SJCRH30 (cell line): ENCODE results near the gene ETS1. TPM values are rescaled to one million over a fixed set of nuclear protein-coding genes. Genes with fewer than 3 reads are reported as not detected.
"Not testable (repeated sequence)": the region's sequence is repeated elsewhere in the genome, so short reads cannot be mapped to it uniquely, and the experiment has no call there.

Experiments used
- DNase-seq, 2 experiments: peaks; one replicate each; pipeline ENCODE4 v3.0.0-alpha.2; 2015 to 2020
- H3K27ac ChIP-seq: fragments of 250-450 bp; sonication (Bioruptor Pico); 2 replicates; pipeline ENCODE4 v1.5.1; 2020; ENCODE audit warnings: mild to moderate bottlenecking, moderate library complexity
- H3K27me3 ChIP-seq: fragments of 250-450 bp; sonication (Bioruptor Pico); 2 replicates; pipeline ENCODE4 v1.5.1; 2020; ENCODE audit warnings: mild to moderate bottlenecking, moderate library complexity
- H3K36me3 ChIP-seq: fragments of 250-450 bp; sonication (Bioruptor Pico); 2 replicates; pipeline ENCODE4 v1.5.1; 2020; ENCODE audit warnings: mild to moderate bottlenecking, moderate library complexity
- H3K4me1 ChIP-seq: fragments of 250-450 bp; sonication (Bioruptor Pico); 2 replicates; pipeline ENCODE4 v1.5.1; 2020; ENCODE audit warnings: mild to moderate bottlenecking, moderate library complexity
- H3K4me3 ChIP-seq: fragments of 250-450 bp; sonication (Bioruptor Pico); 2 replicates; pipeline ENCODE4 v1.5.1; 2020; ENCODE audit warnings: mild to moderate bottlenecking, moderate library complexity
- H3K9me3 ChIP-seq: fragments of 250-450 bp; sonication (Bioruptor Pico); replicated peaks from 2 replicates; pipeline ENCODE4 v1.5.1; 2020; ENCODE audit warnings: mild to moderate bottlenecking, moderate library complexity
- total RNA-seq: library from RNA; depleted of rRNA; stranded (reverse); fragments of >200 nt; shearing (Covaris generic); gene quantifications from 2 replicates; pipeline ENCODE4 v1.2.3, GENCODE V29; 2014

Gene ETS1
- total RNA-seq, 1 experiment from 2014 or later = 43.9 TPM

- no peaks in the 10 kb centered on the region for H3K4me1 ChIP-seq
- no peak for DNase-seq
- no peaks in the 10 kb centered on the region for H3K9me3 ChIP-seq
Observed at GRCh38 chr11:128456566-128457268, 130.6 kb downstream of the ETS1 start.

GRCh38 chr11:128455766-128456165, 131.6 kb downstream of the ETS1 start:
- no peak overlapping the region for H3K27ac ChIP-seq
- H3K4me1 ChIP-seq = no peaks in the 10 kb centered on the region
- no peaks in the 10 kb centered on the region for H3K9me3 ChIP-seq
- H3K4me3 ChIP-seq = no peak overlapping the region
- no peak for DNase-seq
- peaks cover 5% of the 10 kb centered on the region for H3K36me3 ChIP-seq
- no peaks in the 10 kb centered on the region for H3K27me3 ChIP-seq

More at GRCh38 chr11:128456566-128457268, 130.6 kb downstream of the ETS1 start:
- no peak overlapping the region for H3K4me3 ChIP-seq
- H3K36me3 ChIP-seq = peaks cover 11% of the 10 kb centered on the region
- H3K27ac ChIP-seq = no peak overlapping the region
- H3K27me3 ChIP-seq = no peaks in the 10 kb centered on the region

GRCh38 chr11:128453444-128454336, 133.7 kb downstream of the ETS1 start:
- Histone ChIP-seq H3K27me3 (no peaks in the 10 kb centered on the region), H3K9me3 (no peaks in the 10 kb centered on the region), H3K4me1 (no peaks in the 10 kb centered on the region), H3K27ac (no peak overlapping the region), H3K4me3 (no peak overlapping the region), H3K36me3 (no peaks in the 10 kb centered on the region; the same call in none of the 2 replicates)
- DNase-seq = no peak

- peak; percentile 13 to 17 for DNase-seq
- Histone ChIP-seq H3K4me1 (no peaks in the 10 kb centered on the region), H3K27me3 (no peaks in the 10 kb centered on the region), H3K9me3 (no peaks in the 10 kb centered on the region), H3K36me3 (no peaks in the 10 kb centered on the region; the same call in 1 of the 2 replicates), H3K4me3 (0 out of 2 replicates have a peak overlapping the region, but pooled peaks have one; percentile 3), H3K27ac (no peak overlapping the region)
Observed at GRCh38 chr11:128451652-128452470, 135.5 kb downstream of the ETS1 start.

- Histone ChIP-seq H3K4me1 (no peaks in the 10 kb centered on the region), H3K9me3 (no peaks in the 10 kb centered on the region), H3K4me3 (0 out of 2 replicates have a peak overlapping the region, but pooled peaks have one; percentile 3), H3K36me3 (no peaks in the 10 kb centered on the region; the same call in 1 of the 2 replicates), H3K27me3 (no peaks in the 10 kb centered on the region), H3K27ac (no peak overlapping the region)
- no peak for DNase-seq
Observed at GRCh38 chr11:128450882-128451651, 136.3 kb downstream of the ETS1 start.

GRCh38 chr11:128450425-128450824, 136.9 kb downstream of the ETS1 start:
- DNase-seq, H3K27ac ChIP-seq, H3K4me1 ChIP-seq, H3K4me3 ChIP-seq, H3K27me3 ChIP-seq, H3K36me3 ChIP-seq, H3K9me3 ChIP-seq: not testable (repeated sequence)

- Histone ChIP-seq H3K27ac (no peak overlapping the region), H3K4me3 (no peak overlapping the region), H3K9me3 (no peaks in the 10 kb centered on the region), H3K36me3 (no peaks in the 10 kb centered on the region), H3K4me1 (no peaks in the 10 kb centered on the region), H3K27me3 (no peaks in the 10 kb centered on the region)
- DNase-seq = no peak
Observed at GRCh38 chr11:128448981-128449713, 138.2 kb downstream of the ETS1 start.

- Histone ChIP-seq H3K4me3 (no peak overlapping the region), H3K27me3 (no peaks in the 10 kb centered on the region), H3K4me1 (no peaks in the 10 kb centered on the region), H3K27ac (no peak overlapping the region), H3K36me3 (no peaks in the 10 kb centered on the region), H3K9me3 (no peaks in the 10 kb centered on the region)
- no peak for DNase-seq
Observed at GRCh38 chr11:128448200-128448886, 139.0 kb downstream of the ETS1 start.

GRCh38 chr11:128447233-128447632, 140.1 kb downstream of the ETS1 start:
- Histone ChIP-seq H3K27ac (no peak overlapping the region), H3K4me1 (no peaks in the 10 kb centered on the region), H3K4me3 (no peak overlapping the region), H3K27me3 (no peaks in the 10 kb centered on the region), H3K36me3 (no peaks in the 10 kb centered on the region), H3K9me3 (no peaks in the 10 kb centered on the region)
- no peak for DNase-seq

GRCh38 chr11:128445921-128446320, 141.4 kb downstream of the ETS1 start:
- not testable (repeated sequence) for H3K4me1 ChIP-seq, H3K4me3 ChIP-seq, H3K27ac ChIP-seq, H3K9me3 ChIP-seq, H3K36me3 ChIP-seq, DNase-seq, H3K27me3 ChIP-seq

- DNase-seq = no peak
- Histone ChIP-seq H3K4me1 (no peaks in the 10 kb centered on the region), H3K36me3 (no peaks in the 10 kb centered on the region), H3K27ac (no peak overlapping the region), H3K4me3 (no peak overlapping the region), H3K9me3 (no peaks in the 10 kb centered on the region), H3K27me3 (no peaks in the 10 kb centered on the region)
Observed at GRCh38 chr11:128437136-128437535, 150.2 kb downstream of the ETS1 start.

- Histone ChIP-seq H3K9me3 (no peaks in the 10 kb centered on the region), H3K36me3 (no peaks in the 10 kb centered on the region), H3K4me3 (no peak overlapping the region), H3K27ac (no peak overlapping the region), H3K4me1 (no peaks in the 10 kb centered on the region), H3K27me3 (no peaks in the 10 kb centered on the region)
- no peak for DNase-seq
Observed at GRCh38 chr11:128434818-128435217, 152.5 kb downstream of the ETS1 start.

- no peak for DNase-seq
- no peaks in the 10 kb centered on the region for H3K9me3 ChIP-seq
- H3K4me3 ChIP-seq = no peak overlapping the region
- H3K27ac ChIP-seq = no peak overlapping the region
- no peaks in the 10 kb centered on the region for H3K27me3 ChIP-seq
- H3K4me1 ChIP-seq = no peaks in the 10 kb centered on the region
- H3K36me3 ChIP-seq = no peaks in the 10 kb centered on the region
Observed at GRCh38 chr11:128434411-128434810, 152.9 kb downstream of the ETS1 start.
